HG02571 (cell line): ENCODE data around the gene PELI2.
A peak's percentile ranks its signal among the peaks of the same experiment; 100 is the strongest.

Source experiments
- ATAC-seq: cut with Tn5 transposase; IDR thresholded peaks from one replicate; pipeline ENCODE4 v1.9.1; 2021; ENCODE audit warnings: mild to moderate bottlenecking, moderate library complexity; ENCODE audit not compliant: unreplicated experiment

PELI2 gene

GRCh38 chr14:56170877-56171422 lies 52.7 kb downstream of the PELI2 start:
- ATAC-seq, result no peak

- ATAC-seq, result no peak
Measured at GRCh38 chr14:56172074-56172473, 53.9 kb downstream of the PELI2 start.

- no peak for ATAC-seq
Measured at GRCh38 chr14:56172571-56172971, 54.4 kb downstream of the PELI2 start.

- no peak for ATAC-seq
Measured at GRCh38 chr14:56173365-56173922, 55.2 kb downstream of the PELI2 start.

GRCh38 chr14:56175773-56176172 lies 57.6 kb downstream of the PELI2 start:
- no peak for ATAC-seq

- ATAC-seq, result no peak
Measured at GRCh38 chr14:56176530-56176929, 58.3 kb downstream of the PELI2 start.

GRCh38 chr14:56177036-56177435 lies 58.8 kb downstream of the PELI2 start:
- ATAC-seq, result no peak

GRCh38 chr14:56180754-56181542 lies 62.7 kb downstream of the PELI2 start:
- no peak for ATAC-seq

GRCh38 chr14:56181681-56182085 lies 63.5 kb downstream of the PELI2 start:
- no peak for ATAC-seq

GRCh38 chr14:56182410-56182809 lies 64.2 kb downstream of the PELI2 start:
- no peak for ATAC-seq

GRCh38 chr14:56183631-56184157 lies 65.5 kb downstream of the PELI2 start:
- ATAC-seq, result no peak

GRCh38 chr14:56185992-56186391 lies 67.8 kb downstream of the PELI2 start:
- ATAC-seq, result no peak

GRCh38 chr14:56187736-56188135 lies 69.5 kb downstream of the PELI2 start:
- ATAC-seq, result no peak

- ATAC-seq, result no peak
Measured at GRCh38 chr14:56189307-56189706, 71.1 kb downstream of the PELI2 start.

GRCh38 chr14:56193347-56193746 lies 75.1 kb downstream of the PELI2 start:
- ATAC-seq, result no peak

- ATAC-seq, result no peak
Measured at GRCh38 chr14:56194042-56194441, 75.8 kb downstream of the PELI2 start.

GRCh38 chr14:56195223-56195622 lies 77.0 kb downstream of the PELI2 start:
- no peak for ATAC-seq

- ATAC-seq, result peak; percentile 72
Measured at GRCh38 chr14:56195704-56196103, 77.5 kb downstream of the PELI2 start.

GRCh38 chr14:56196274-56196673 lies 78.1 kb downstream of the PELI2 start:
- no peak for ATAC-seq

- ATAC-seq, result no peak
Measured at GRCh38 chr14:56197150-56197549, 78.9 kb downstream of the PELI2 start.

- ATAC-seq, result no peak
Measured at GRCh38 chr14:56198438-56198837, 80.2 kb downstream of the PELI2 start.
